Smooth muscle cell (in vitro differentiated cells): Measurements from ENCODE around the gene DOCK1. TPM values are rescaled to one million over a fixed set of nuclear protein-coding genes. Genes with fewer than 3 reads are reported as not detected.

Source experiments
- DNase-seq: peaks from one replicate; lab custom pipeline; 2025; ENCODE audit not compliant: unreplicated experiment; lab: John Stamatoyannopoulos, UW
- H2AFZ ChIP-seq: fragments of 200-600 bp; sonication (generic); 2 replicates; pipeline ENCODE4 v1.6.0; 2016; ENCODE audit warnings: antibody characterized with exemption, low read depth, mild to moderate bottlenecking
- H3F3A ChIP-seq: fragments of 200-600 bp; sonication (generic); 2 replicates; pipeline ENCODE4 v1.6.0; 2017; ENCODE audit warnings: antibody characterized with exemption, low read depth
- H3K27ac ChIP-seq: fragments of 200-600 bp; sonication (generic); 2 replicates; pipeline ENCODE4 v1.5.1; 2016; ENCODE audit warnings: low read depth, mild to moderate bottlenecking
- H3K27me3 ChIP-seq: fragments of 200-600 bp; sonication (generic); 2 replicates; pipeline ENCODE4 v1.6.1; 2016; ENCODE audit warnings: low read depth, mild to moderate bottlenecking
- H3K36me3 ChIP-seq: fragments of 200-600 bp; sonication (generic); 2 replicates; pipeline ENCODE4 v1.5.1; 2016; ENCODE audit warnings: low read depth
- H3K4me1 ChIP-seq: fragments of 200-600 bp; sonication (generic); 2 replicates; pipeline ENCODE4 v1.5.1; 2016; ENCODE audit warnings: low read depth
- H3K4me2 ChIP-seq: fragments of 200-600 bp; sonication (generic); 2 replicates; pipeline ENCODE4 v1.6.0; 2016; ENCODE audit warnings: mild to moderate bottlenecking
- H3K4me3 ChIP-seq: fragments of 200-600 bp; sonication (generic); 2 replicates; pipeline ENCODE4 v1.5.1; 2016; ENCODE audit warnings: mild to moderate bottlenecking
- H3K79me2 ChIP-seq: fragments of 200-600 bp; sonication (generic); 2 replicates; pipeline ENCODE4 v1.6.0; 2016; ENCODE audit warnings: low read depth, mild to moderate bottlenecking
- H3K9ac ChIP-seq: fragments of 200-600 bp; sonication (generic); 2 replicates; pipeline ENCODE4 v1.6.0; 2016; ENCODE audit warnings: low read depth
- H3K9me3 ChIP-seq: fragments of 200-600 bp; sonication (generic); replicated peaks from 2 replicates; pipeline ENCODE4 v1.5.1; 2016; ENCODE audit warnings: low read depth
- H4K20me1 ChIP-seq: fragments of 200-600 bp; sonication (generic); 2 replicates; pipeline ENCODE4 v1.6.0; 2016; ENCODE audit warnings: low read depth
- CTCF ChIP-seq: fragments of 200-600 bp; sonication (generic); IDR thresholded peaks from 2 replicates; pipeline ENCODE4 v1.5.1; 2017; ENCODE audit warnings: borderline replicate concordance, mild to moderate bottlenecking, antibody characterized with exemption; ENCODE audit not compliant: insufficient read depth, poor library complexity, severe bottlenecking
- WGBS: methylation state at CpG from one replicate; pipeline ENCODE4 v1.1.7; 2016; ENCODE audit warnings: low lambda C conversion rate; 5-methylcytosine and 5-hydroxymethylcytosine counted together
- polyA plus RNA-seq: library from polyadenylated mRNA; unstranded; fragments of >200 nt; fragmentation: Nextera tagmentation; extraction: Ambion mirVana; gene quantifications from 2 replicates; pipeline ENCODE4 v1.2.1, GENCODE V29; 2016
- total RNA-seq: library from RNA; depleted of rRNA; stranded (reverse); fragments of >200 nt; gene quantifications from 2 replicates; pipeline ENCODE4 v1.2.3, GENCODE V29; 2014

DOCK1 gene
- total and polyA plus RNA-seq, 2 experiments from 2014 or later, result 18.4 to 37.1 TPM

GRCh38 chr10:127406018-127406550 is 500.9 kb downstream of the DOCK1 start:
- Histone ChIP-seq H3K4me1 (no peaks in the 10 kb centered on the region), H3K27me3 (no peaks in the 10 kb centered on the region), H3K9me3 (no peaks in the 10 kb centered on the region), H3F3A (no peaks in the 10 kb centered on the region), H2AFZ (no peak overlapping the region), H3K36me3 (no peaks in the 10 kb centered on the region), H3K27ac (no peak overlapping the region), H3K79me2 (no peaks in the 10 kb centered on the region), H4K20me1 (no peaks in the 10 kb centered on the region), H3K4me3 (no peak overlapping the region), H3K9ac (no peak overlapping the region), H3K4me2 (no peak overlapping the region)
- TF ChIP-seq CTCF, result no peak
- no peak for DNase-seq
- 97% methylated on average over 12 of the region's 12 CpGs for WGBS

- Histone ChIP-seq H3K4me2 (no peak overlapping the region), H3K27ac (no peak overlapping the region), H3K4me3 (no peak overlapping the region), H3K27me3 (no peaks in the 10 kb centered on the region), H3K79me2 (no peaks in the 10 kb centered on the region), H3K9me3 (no peaks in the 10 kb centered on the region), H3K36me3 (no peaks in the 10 kb centered on the region), H3F3A (no peaks in the 10 kb centered on the region), H4K20me1 (no peaks in the 10 kb centered on the region), H3K4me1 (no peaks in the 10 kb centered on the region), H2AFZ (no peak overlapping the region), H3K9ac (no peak overlapping the region)
- 92% methylated on average over 6 of the region's 6 CpGs for WGBS
- DNase-seq, result no peak
- TF ChIP-seq CTCF, result no peak
Observed at GRCh38 chr10:127407551-127407950, 502.3 kb downstream of the DOCK1 start.

- H3K79me2 ChIP-seq, result no peaks in the 10 kb centered on the region
- H3K27me3 ChIP-seq, result no peaks in the 10 kb centered on the region
- no peak overlapping the region for H3K4me3 ChIP-seq
- no peaks in the 10 kb centered on the region for H3K36me3 ChIP-seq
- H4K20me1 ChIP-seq, result no peaks in the 10 kb centered on the region
- no peak for TF ChIP-seq CTCF
- no peaks in the 10 kb centered on the region for H3K4me1 ChIP-seq
- H2AFZ ChIP-seq, result no peak overlapping the region
- DNase-seq, result no peak
- no peak overlapping the region for H3K4me2 ChIP-seq
- no peak overlapping the region for H3K27ac ChIP-seq
- no peaks in the 10 kb centered on the region for H3K9me3 ChIP-seq
- WGBS, result 56% methylated on average over 15 of the region's 15 CpGs
- H3F3A ChIP-seq, result no peaks in the 10 kb centered on the region
- no peak overlapping the region for H3K9ac ChIP-seq
Observed at GRCh38 chr10:127408112-127408710, 503.0 kb downstream of the DOCK1 start.

- H3F3A ChIP-seq, result no peaks in the 10 kb centered on the region
- H2AFZ ChIP-seq, result no peak overlapping the region
- H3K9me3 ChIP-seq, result no peaks in the 10 kb centered on the region
- H3K9ac ChIP-seq, result no peak overlapping the region
- no peak overlapping the region for H3K4me2 ChIP-seq
- no peak overlapping the region for H3K4me3 ChIP-seq
- H3K36me3 ChIP-seq, result no peaks in the 10 kb centered on the region
- no peaks in the 10 kb centered on the region for H3K27me3 ChIP-seq
- DNase-seq, result no peak
- no peaks in the 10 kb centered on the region for H3K4me1 ChIP-seq
- H4K20me1 ChIP-seq, result no peaks in the 10 kb centered on the region
- H3K27ac ChIP-seq, result no peak overlapping the region
- H3K79me2 ChIP-seq, result no peaks in the 10 kb centered on the region
- no peak for TF ChIP-seq CTCF
- 70% methylated on average over 9 of the region's 9 CpGs for WGBS
Observed at GRCh38 chr10:127408733-127409132, 503.5 kb downstream of the DOCK1 start.
